Gastrocnemius medialis (tissue), 4 donors: ENCODE results near the gene ATXN7L1. TPM values are rescaled to one million over a fixed set of nuclear protein-coding genes. Genes with fewer than 3 reads are reported as not detected.
A peak's percentile ranks its signal among the peaks of the same experiment; 100 is the strongest.

Source experiments
- ATAC-seq, 2 donors: fragments of 150-250 bp; one replicate each; pipeline ENCODE4 v1.9.1; 2016
- DNase-seq, 2 donors: peaks; one replicate each; pipeline ENCODE4 v3.0.0-alpha.2; 2019
- H3K27ac ChIP-seq, 4 donors: fragments of 200-600 bp; sonication (generic); 1 replicate in 1 of 4; 2 replicates in 3 of 4; pipeline ENCODE4 v1.5.1; 2016 to 2018; ENCODE audit warnings: mild to moderate bottlenecking in 2 of 4, moderate library complexity in 1 of 4
- H3K27me3 ChIP-seq, 3 donors: fragments of 200-600 bp; sonication (generic) in 2 of 3; 1 replicate in 1 of 3; 2 replicates in 2 of 3; pipeline versions ENCODE4 v1.5.1 to v1.6.0; 2016 to 2019; ENCODE audit warnings: mild to moderate bottlenecking in 1 of 3, moderate library complexity in 1 of 3
- H3K36me3 ChIP-seq, 2 donors: fragments of 200-600 bp; sonication (generic) in 1 of 2; one replicate each; pipeline ENCODE4 v1.5.1; 2017 to 2018
- H3K4me1 ChIP-seq, 2 donors: fragments of 200-600 bp; sonication (generic) in 1 of 2; one replicate each; pipeline ENCODE4 v1.5.1; 2016 to 2017; ENCODE audit warnings: mild to moderate bottlenecking in 2 of 2
- H3K4me3 ChIP-seq, 4 donors: fragments of 200-600 bp; sonication (generic) in 3 of 4; 1 replicate in 1 of 4; 2 replicates in 3 of 4; pipeline ENCODE4 v1.5.1; 2016 to 2019; ENCODE audit warnings: mild to moderate bottlenecking in 2 of 4
- H3K9me3 ChIP-seq, 3 donors: fragments of 200-600 bp; sonication (generic) in 2 of 3; 1 replicate in 1 of 3; 2 replicates in 2 of 3; pipeline ENCODE4 v1.5.1; 2016 to 2019
- POLR2A ChIP-seq, 2 donors: fragments of 450-650 bp; IDR thresholded peaks; one replicate each; pipeline ENCODE4 v1.6.1; 2017; ENCODE audit warnings: antibody characterized with exemption in 2 of 2, mild to moderate bottlenecking in 2 of 2, moderate library complexity in 2 of 2
- in situ Hi-C, 4 donors: fragments of 200-750 bp; cut with MboI; loops; one replicate each; pipeline versions ENCODE4 v1.15.0 to v1.8.0; 2017; ENCODE audit warnings: low sequenced_read_pairs in 4 of 4
- intact Hi-C: fragments of 100-400 bp; cut with DNase I; formaldehyde crosslinking; loops from one replicate; pipeline ENCODE4 v1.15.1; 2023; ENCODE audit warnings: low total_unique reads
- total RNA-seq, 4 donors: library from RNA; depleted of rRNA; stranded (reverse); fragments of >200 nt; gene quantifications; one replicate each; pipeline versions ENCODE4 v1.1.0 to v1.2.3, GENCODE V29; 2016
- TF ChIP-seq, protein P1 (sequence below), 5 experiments: fragments of 450-650 bp in 3 of 5; fragments of 200-600 bp in 2 of 5; sonication (generic) in 2 of 5; IDR thresholded peaks in 4 of 5; conservative IDR thresholded peaks in 1 of 5; 1 replicate in 4 of 5; 2 replicates in 1 of 5; pipeline ENCODE4 v1.5.1; 2016 to 2019; ENCODE audit warnings: antibody characterized with exemption in 5 of 5, mild to moderate bottlenecking in 3 of 5, moderate library complexity in 3 of 5

The ATXN7L1 gene
- total RNA-seq, 4 donors from 2014 or later = 1.6 to 6.6 (median 4.8) TPM

DNA sequence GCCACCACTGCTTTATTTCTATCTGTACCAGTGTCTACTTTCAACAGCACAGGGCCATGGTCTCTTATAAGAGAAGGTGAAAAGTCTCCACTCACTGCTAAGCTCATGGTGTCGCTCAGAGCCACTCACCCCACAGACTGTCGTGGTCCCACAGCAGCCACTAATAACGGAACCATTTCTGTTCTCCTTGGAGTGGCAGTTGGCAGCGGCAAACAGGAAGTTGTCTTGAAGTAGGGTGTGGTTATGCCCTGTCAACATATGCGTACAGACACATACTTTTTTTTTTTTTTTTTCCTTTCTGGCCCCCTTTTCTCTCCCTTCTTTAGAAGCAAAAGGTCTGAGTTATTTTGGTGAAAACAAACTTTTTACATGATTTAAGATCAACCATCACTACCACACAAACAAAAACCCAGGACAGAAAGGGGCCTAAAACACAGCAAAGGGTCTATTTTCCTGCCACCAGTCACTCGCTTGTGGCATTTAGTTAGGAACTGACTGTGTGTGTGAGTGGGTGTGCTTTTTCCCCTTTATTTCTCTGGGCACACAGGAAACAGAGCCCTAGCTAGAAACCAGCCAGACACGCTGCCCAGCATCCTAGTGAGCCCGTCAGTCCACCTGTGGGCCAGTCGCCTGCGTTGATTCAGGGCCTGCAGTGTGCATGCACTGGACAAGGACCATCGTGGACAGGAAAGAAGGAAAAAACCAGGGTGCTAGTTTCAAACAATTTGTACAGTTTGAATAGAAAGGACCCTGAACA is 198.4 kb downstream of the ATXN7L1 start:
- H3K4me1 ChIP-seq = peaks cover 53 to 70% of the 10 kb centered on the region in 2 donors

DNA sequence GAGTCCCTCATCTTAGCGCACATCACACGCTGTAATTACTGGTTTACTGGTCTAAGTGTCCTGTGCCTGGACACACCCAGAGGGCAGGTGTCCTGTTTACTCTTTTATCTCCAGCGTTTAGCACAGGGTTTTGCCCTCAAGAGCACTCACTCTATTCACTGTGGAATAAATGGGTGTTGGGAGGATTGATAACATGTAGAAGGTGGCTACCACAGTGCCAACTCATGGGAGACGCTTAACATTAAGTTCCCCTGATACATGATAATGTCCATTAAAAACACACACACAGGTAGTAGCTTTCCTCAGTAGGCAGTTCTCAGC is 199.0 kb downstream of the ATXN7L1 start:
- H3K36me3 ChIP-seq = no peaks in the 10 kb centered on the region
- no peaks in the 10 kb centered on the region for H3K27me3 ChIP-seq
- no peaks in the 10 kb centered on the region for H3K9me3 ChIP-seq
- DNase-seq (no peak), ATAC-seq (no peak)
- peak overlapping the region in 3 of 4 donors; percentile 10 to 34 (median 18) for H3K27ac ChIP-seq
- intact Hi-C loops (loop anchor here (5.0 to 10.0 kb wide), 2 partner anchors 153 to 605 kb away; partner anchors contain the start of genes NAMPT and PUS7), in situ Hi-C loops (no loop called here)
- no peak for TF ChIP-seq POLR2A (IDR thresholded peaks at IDR 0.05)
- TF ChIP-seq, protein P1, sequence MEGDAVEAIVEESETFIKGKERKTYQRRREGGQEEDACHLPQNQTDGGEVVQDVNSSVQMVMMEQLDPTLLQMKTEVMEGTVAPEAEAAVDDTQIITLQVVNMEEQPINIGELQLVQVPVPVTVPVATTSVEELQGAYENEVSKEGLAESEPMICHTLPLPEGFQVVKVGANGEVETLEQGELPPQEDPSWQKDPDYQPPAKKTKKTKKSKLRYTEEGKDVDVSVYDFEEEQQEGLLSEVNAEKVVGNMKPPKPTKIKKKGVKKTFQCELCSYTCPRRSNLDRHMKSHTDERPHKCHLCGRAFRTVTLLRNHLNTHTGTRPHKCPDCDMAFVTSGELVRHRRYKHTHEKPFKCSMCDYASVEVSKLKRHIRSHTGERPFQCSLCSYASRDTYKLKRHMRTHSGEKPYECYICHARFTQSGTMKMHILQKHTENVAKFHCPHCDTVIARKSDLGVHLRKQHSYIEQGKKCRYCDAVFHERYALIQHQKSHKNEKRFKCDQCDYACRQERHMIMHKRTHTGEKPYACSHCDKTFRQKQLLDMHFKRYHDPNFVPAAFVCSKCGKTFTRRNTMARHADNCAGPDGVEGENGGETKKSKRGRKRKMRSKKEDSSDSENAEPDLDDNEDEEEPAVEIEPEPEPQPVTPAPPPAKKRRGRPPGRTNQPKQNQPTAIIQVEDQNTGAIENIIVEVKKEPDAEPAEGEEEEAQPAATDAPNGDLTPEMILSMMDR (IDR thresholded peaks at IDR 0.05 in 4 of 5, conservative IDR thresholded peaks at IDR 0.05 in 1 of 5) = no peak
- peaks cover 55 to 67% of the 10 kb centered on the region in 2 donors for H3K4me1 ChIP-seq
- no peak overlapping the region for H3K4me3 ChIP-seq

More for the DNA sequence above, 198.4 kb downstream of the ATXN7L1 start:
- Histone ChIP-seq H3K27me3 (no peaks in the 10 kb centered on the region), H3K4me3 (peak overlapping the region; percentile 39 to 60 (median 50)), H3K27ac (peak overlapping the region; percentile 59 to 83 (median 74)), H3K9me3 (no peaks in the 10 kb centered on the region), H3K36me3 (no peaks in the 10 kb centered on the region)
- TF ChIP-seq, protein P1 (IDR thresholded peaks at IDR 0.05 in 4 of 5, conservative IDR thresholded peaks at IDR 0.05 in 1 of 5) = no peak
- no peak for TF ChIP-seq POLR2A (IDR thresholded peaks at IDR 0.05)
- intact Hi-C loops = loop anchor here (5.0 to 10.0 kb wide), 2 partner anchors 153 to 604 kb away; partner anchors contain the start of genes NAMPT and PUS7
- ATAC-seq (no peak), DNase-seq (peak in 1 of 2 donors; percentile 37)
- in situ Hi-C loops = no loop called here

DNA sequence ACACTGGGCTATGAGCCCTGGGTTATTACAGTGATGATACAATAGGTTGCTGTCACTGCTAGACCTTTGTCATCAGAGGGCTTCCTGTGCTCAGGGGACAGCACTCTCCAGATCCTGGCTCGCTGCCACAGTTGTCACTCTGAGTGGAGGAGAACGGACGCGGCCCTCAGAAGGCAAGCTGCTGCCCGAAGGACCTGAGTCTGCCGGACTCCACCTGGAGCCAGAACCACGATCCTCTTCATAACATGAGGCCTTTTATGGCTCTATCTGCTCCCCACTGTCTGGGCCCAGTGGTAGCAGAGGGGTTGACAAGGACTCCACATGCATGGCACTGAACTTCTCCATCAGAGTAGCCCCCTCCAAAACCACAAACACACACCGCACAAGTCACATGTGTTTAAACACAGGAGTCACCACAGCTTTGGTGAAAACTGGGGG is 200.4 kb downstream of the ATXN7L1 start:
- DNase-seq (no peak), ATAC-seq (no peak)
- in situ Hi-C loops (no loop called here), intact Hi-C loops (loop anchor here (5.0 to 10.0 kb wide), 2 partner anchors 151 to 606 kb away; partner anchors contain the start of genes NAMPT and PUS7)
- Histone ChIP-seq H3K27me3 (no peaks in the 10 kb centered on the region), H3K4me1 (peaks cover 55 to 65% of the 10 kb centered on the region in 2 donors), H3K36me3 (no peaks in the 10 kb centered on the region), H3K9me3 (no peaks in the 10 kb centered on the region), H3K27ac (no peak overlapping the region), H3K4me3 (no peak overlapping the region)
- no peak for TF ChIP-seq POLR2A (IDR thresholded peaks at IDR 0.05)
- TF ChIP-seq, protein P1 (IDR thresholded peaks at IDR 0.05 in 4 of 5, conservative IDR thresholded peaks at IDR 0.05 in 1 of 5) = no peak

DNA sequence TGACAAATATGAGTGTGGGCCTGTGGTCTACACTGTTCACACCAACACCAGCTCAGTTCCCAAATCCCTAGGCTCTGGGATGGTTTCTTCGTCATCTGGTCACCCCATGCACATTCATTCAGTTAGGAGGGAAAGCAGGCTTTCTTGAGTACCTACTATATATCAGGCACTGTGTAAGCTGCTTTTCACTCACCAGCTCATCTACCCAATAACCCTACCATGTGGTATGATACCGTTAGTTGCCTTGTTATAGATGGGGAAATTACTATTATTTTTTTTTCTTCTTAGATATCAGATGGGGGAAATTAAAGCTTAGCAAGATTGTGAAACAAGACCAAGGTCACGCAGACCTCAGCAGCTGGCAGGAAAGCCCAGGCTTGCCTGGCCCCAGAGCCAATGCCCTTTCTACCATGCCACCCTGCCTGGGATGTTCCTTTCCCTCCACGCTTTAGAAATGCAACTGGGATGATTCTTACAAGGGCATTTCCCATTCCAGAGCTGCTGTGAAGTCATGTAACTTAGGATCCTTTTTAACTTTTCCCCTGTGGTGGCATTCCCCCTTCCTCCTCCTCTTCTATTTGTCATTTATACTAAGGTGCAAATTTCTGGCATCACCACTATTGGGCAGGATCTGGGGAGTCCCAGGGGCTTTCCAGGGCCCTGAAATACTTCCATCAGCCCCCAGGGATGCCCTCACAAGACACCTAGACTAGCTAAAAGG is 202.0 kb downstream of the ATXN7L1 start:
- Histone ChIP-seq H3K9me3 (no peaks in the 10 kb centered on the region), H3K4me1 (peaks cover 45 to 56% of the 10 kb centered on the region in 2 donors), H3K27ac (peak overlapping the region; percentile 70 to 80 (median 77)), H3K36me3 (no peaks in the 10 kb centered on the region), H3K4me3 (no peak overlapping the region), H3K27me3 (no peaks in the 10 kb centered on the region)
- peak in 1 of 2 donors; percentile 30 for DNase-seq
- TF ChIP-seq, protein P1 (IDR thresholded peaks at IDR 0.05 in 4 of 5, conservative IDR thresholded peaks at IDR 0.05 in 1 of 5) = no peak
- TF ChIP-seq POLR2A (IDR thresholded peaks at IDR 0.05) = no peak
- intact Hi-C loops (loop anchor here (5.0 to 10.0 kb wide), 3 partner anchors 103 to 203 kb away; partner anchors contain the start of genes ATXN7L1 and PUS7), in situ Hi-C loops (loop anchor here in 1 of 4 donors (25.0 kb wide), 2 partner anchors 363 to 488 kb away; no protein-coding TSS in a partner anchor)
- ATAC-seq = peak in 1 of 2 donors; percentile 4
